HCT116 (cell line): ENCODE measurements around the gene SRSF3. TPM values are rescaled to one million over a fixed set of nuclear protein-coding genes. Genes with fewer than 3 reads are reported as not detected.

ENCODE experiments used
- ATAC-seq: fragments of 200-7000 bp; cut with Tn5 transposase; 2 replicates; pipeline ENCODE4 v1.9.1; 2020; ENCODE audit warnings: mild to moderate bottlenecking, moderate library complexity
- BruUV-seq: library from RNA; stranded (reverse); fragments of 400-500 nt; replicated peaks from 2 replicates; lab custom pipeline; 2021; lab: Mats Ljungman, UMichigan
- CTCF ChIA-PET: fragments of 300-600 bp; sonication (Branson Sonifier 250); formaldehyde crosslinking; loops from one replicate; lab custom pipeline; 2021; ENCODE audit warnings: antibody characterized with exemption; lab: Charles Lee
- POLR2A ChIA-PET: fragments of 300-600, 350-600 bp; sonication (Branson Sonifier 250); formaldehyde crosslinking; loops from one replicate; lab custom pipeline; 2021; ENCODE audit warnings: antibody characterized with exemption; lab: Charles Lee
- RAD21 ChIA-PET, 2 experiments: fragments of 300-600 bp; sonication (Branson Sonifier 250); formaldehyde crosslinking; loops; one replicate each; lab custom pipeline; 2023; ENCODE audit warnings: low total read pairs in 2 of 2; ENCODE audit not compliant: uncharacterized antibody in 2 of 2, unreplicated experiment in 2 of 2, low non-redundant PET in 1 of 2; lab: Charles Lee
- DNase-seq: peaks from one replicate; pipeline ENCODE4 v3.0.0-alpha.2; 2010; ENCODE audit warnings: low read depth, low spot score
- H2AFZ ChIP-seq: fragments of 200-600 bp; shearing (Covaris generic), sonication (generic); 2 replicates; pipeline ENCODE4 v1.6.1; 2017; ENCODE audit warnings: low read depth, mixed run types, mixed read lengths, antibody characterized with exemption, low read length; ENCODE audit not compliant: poor library complexity, severe bottlenecking
- H3K27ac ChIP-seq: 2 replicates; pipeline ENCODE4 v1.5.1; 2012; ENCODE audit warnings: low read depth, low read length
- H3K27me3 ChIP-seq: fragments of 200-600 bp; sonication (generic); 2 replicates; pipeline ENCODE4 v1.6.1; 2016; ENCODE audit warnings: mixed run types, low read length, mixed read lengths; ENCODE audit not compliant: insufficient read depth
- H3K36me3 ChIP-seq, 2 experiments: fragments of 200-500 bp in 1 of 2; fragments of 200-600 bp in 1 of 2; sonication (Bioruptor generic) in 1 of 2; sonication (generic) in 1 of 2; 2 replicates each; pipeline versions ENCODE4 v1.5.1 to v1.6.1; 2014 to 2016; ENCODE audit warnings: low read length in 2 of 2, inconsistent platforms in 1 of 2, mixed read lengths in 1 of 2, mixed run types in 1 of 2; ENCODE audit not compliant: insufficient read depth in 2 of 2, control insufficient read depth in 1 of 2
- H3K4me1 ChIP-seq, 2 experiments: fragments of 200-600 bp in 1 of 2; sonication (generic) in 1 of 2; 2 replicates each; pipeline versions ENCODE4 v1.5.1 to v1.6.1; 2012 to 2017; ENCODE audit warnings: low read length in 2 of 2, inconsistent platforms in 1 of 2, mild to moderate bottlenecking in 1 of 2, mixed read lengths in 1 of 2, mixed run types in 1 of 2, moderate library complexity in 1 of 2; ENCODE audit not compliant: insufficient read depth in 2 of 2, control insufficient read depth in 1 of 2
- H3K4me2 ChIP-seq: fragments of 200-600 bp; sonication (generic); 2 replicates; pipeline ENCODE4 v1.6.1; 2017; ENCODE audit warnings: mixed run types, low read length, mixed read lengths
- H3K4me3 ChIP-seq, 2 experiments: fragments of 200-600 bp in 1 of 2; sonication (generic) in 1 of 2; replicated peaks in 1 of 2; 2 replicates each; pipeline ENCODE4 v1.5.1; 2011 to 2016; ENCODE audit warnings: low read length in 2 of 2, control low read depth in 1 of 2, low read depth in 1 of 2, mild to moderate bottlenecking in 1 of 2, mixed read lengths in 1 of 2, mixed run types in 1 of 2
- H3K79me2 ChIP-seq: fragments of 200-600 bp; sonication (generic); 2 replicates; pipeline ENCODE4 v1.6.1; 2017; ENCODE audit warnings: mild to moderate bottlenecking, mixed run types, low read length, moderate library complexity, mixed read lengths; ENCODE audit not compliant: insufficient read depth
- H3K9ac ChIP-seq: fragments of 200-600 bp; sonication (generic); 2 replicates; pipeline ENCODE4 v1.6.1; 2016; ENCODE audit warnings: low read length, mixed read lengths
- H3K9me2 ChIP-seq: fragments of 200-600 bp; sonication (generic), shearing (Covaris generic); 2 replicates; pipeline ENCODE4 v1.6.1; 2017; ENCODE audit warnings: mixed run types, mild to moderate bottlenecking, moderate library complexity; ENCODE audit not compliant: insufficient read depth
- H3K9me3 ChIP-seq, 2 experiments: fragments of 200-500 bp in 1 of 2; fragments of 200-600 bp in 1 of 2; sonication (Bioruptor generic) in 1 of 2; sonication (generic) in 1 of 2; 2 replicates each; pipeline ENCODE4 v1.6.1; 2014 to 2017; ENCODE audit warnings: low read length in 2 of 2, mixed read lengths in 2 of 2, inconsistent platforms in 1 of 2, low read depth in 1 of 2, mild to moderate bottlenecking in 1 of 2, mixed run types in 1 of 2, moderate library complexity in 1 of 2; ENCODE audit not compliant: control insufficient read depth in 1 of 2, insufficient read depth in 1 of 2
- H4K20me1 ChIP-seq: fragments of 200-600 bp; sonication (generic), shearing (Covaris generic); 2 replicates; pipeline ENCODE4 v1.6.1; 2017; ENCODE audit warnings: mixed run types, mild to moderate bottlenecking, moderate library complexity; ENCODE audit not compliant: insufficient read depth
- ELF1 ChIP-seq: IDR thresholded peaks from 2 replicates; pipeline ENCODE4 v1.6.1; 2012; ENCODE audit warnings: low read depth, borderline replicate concordance
- EZH2phosphoT487 ChIP-seq: fragments of 200-600 bp; IDR thresholded peaks from 2 replicates; pipeline ENCODE4 v1.6.1; 2018; ENCODE audit warnings: antibody characterized with exemption, borderline replicate concordance
- POLR2A ChIP-seq: IDR thresholded peaks from 2 replicates; pipeline ENCODE4 v1.7.0; 2011; ENCODE audit warnings: borderline replicate concordance; ENCODE audit not compliant: insufficient read depth, insufficient read length; ENCODE audit errors: extremely low read depth
- SP1 ChIP-seq: IDR thresholded peaks from 2 replicates; pipeline ENCODE4 v1.6.1; 2012; ENCODE audit warnings: low read depth
- SRF ChIP-seq: IDR thresholded peaks from 2 replicates; pipeline ENCODE4 v1.6.1; 2012; ENCODE audit warnings: low read depth
- ZFX ChIP-seq: fragments of 450-650 bp; IDR thresholded peaks from 2 replicates; pipeline ENCODE4 v1.6.1; 2017
- intact Hi-C: fragments of 100-400 bp; cut with micrococcal nuclease; formaldehyde crosslinking; loops from 2 replicates; pipeline ENCODE4 v1.10.0; 2022
- total RNA-seq: library from RNA; stranded (reverse); gene quantifications from one replicate; pipeline ENCODE4 v1.2.1, GENCODE V29; 2021; ENCODE audit not compliant: unreplicated experiment
- TF ChIP-seq, protein P1 (sequence below): IDR thresholded peaks from 2 replicates; pipeline ENCODE4 v1.6.1; 2011; ENCODE audit warnings: mild to moderate bottlenecking, low read length, moderate library complexity; ENCODE audit not compliant: insufficient replicate concordance; ENCODE audit errors: extremely low read depth
- TF ChIP-seq, protein P2 (sequence below): IDR thresholded peaks from 2 replicates; pipeline ENCODE4 v1.6.1; 2012
- TF ChIP-seq, protein P3 (sequence below), 3 experiments: fragments of 200-600 bp in 1 of 3; sonication (generic) in 1 of 3; IDR thresholded peaks in 2 of 3; conservative IDR thresholded peaks in 1 of 3; 2 replicates each; pipeline ENCODE4 v1.5.1; 2012 to 2017; ENCODE audit warnings: low read depth in 2 of 3, low read length in 2 of 3, antibody characterized with exemption in 1 of 3, borderline replicate concordance in 1 of 3, control low read depth in 1 of 3, mild to moderate bottlenecking in 1 of 3, mixed read lengths in 1 of 3, mixed run types in 1 of 3, moderate library complexity in 1 of 3; ENCODE audit not compliant: insufficient read depth in 1 of 3

The SRSF3 gene
- total RNA-seq, 1 experiment from 2014 or later = 362 TPM

GRCh38 chr6:36633370-36633769, 39.2 kb downstream of the SRSF3 start:
- Histone ChIP-seq H3K4me1 (peaks cover 4 to 10% of the 10 kb centered on the region in 2 experiments; a peak in 2 of 4 replicates), H3K9me3 (no peaks in the 10 kb centered on the region), H3K4me2 (no peak overlapping the region), H2AFZ (no peak overlapping the region), H3K36me3 (no peaks in the 10 kb centered on the region), H3K79me2 (no peaks in the 10 kb centered on the region), H3K4me3 (no peak overlapping the region), H3K27me3 (no peaks in the 10 kb centered on the region), H3K27ac (no peak overlapping the region), H4K20me1 (no peaks in the 10 kb centered on the region), H3K9me2 (no peaks in the 10 kb centered on the region), H3K9ac (no peak overlapping the region)
- POLR2A ChIA-PET = interaction anchor here (2.4 kb wide), 1 partner anchor 45 kb away, joined by 6 read pairs; the partner anchor contains the start of gene CDKN1A
- TF ChIP-seq, protein P1, sequence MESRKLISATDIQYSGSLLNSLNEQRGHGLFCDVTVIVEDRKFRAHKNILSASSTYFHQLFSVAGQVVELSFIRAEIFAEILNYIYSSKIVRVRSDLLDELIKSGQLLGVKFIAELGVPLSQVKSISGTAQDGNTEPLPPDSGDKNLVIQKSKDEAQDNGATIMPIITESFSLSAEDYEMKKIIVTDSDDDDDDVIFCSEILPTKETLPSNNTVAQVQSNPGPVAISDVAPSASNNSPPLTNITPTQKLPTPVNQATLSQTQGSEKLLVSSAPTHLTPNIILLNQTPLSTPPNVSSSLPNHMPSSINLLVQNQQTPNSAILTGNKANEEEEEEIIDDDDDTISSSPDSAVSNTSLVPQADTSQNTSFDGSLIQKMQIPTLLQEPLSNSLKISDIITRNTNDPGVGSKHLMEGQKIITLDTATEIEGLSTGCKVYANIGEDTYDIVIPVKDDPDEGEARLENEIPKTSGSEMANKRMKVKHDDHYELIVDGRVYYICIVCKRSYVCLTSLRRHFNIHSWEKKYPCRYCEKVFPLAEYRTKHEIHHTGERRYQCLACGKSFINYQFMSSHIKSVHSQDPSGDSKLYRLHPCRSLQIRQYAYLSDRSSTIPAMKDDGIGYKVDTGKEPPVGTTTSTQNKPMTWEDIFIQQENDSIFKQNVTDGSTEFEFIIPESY = no peak
- TF ChIP-seq, protein P2, sequence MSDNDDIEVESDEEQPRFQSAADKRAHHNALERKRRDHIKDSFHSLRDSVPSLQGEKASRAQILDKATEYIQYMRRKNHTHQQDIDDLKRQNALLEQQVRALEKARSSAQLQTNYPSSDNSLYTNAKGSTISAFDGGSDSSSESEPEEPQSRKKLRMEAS = no peak
- TF ChIP-seq SRF (no peak), EZH2phosphoT487 (no peak), ELF1 (no peak), ZFX (no peak), SP1 (no peak), POLR2A (no peak)
- TF ChIP-seq, protein P3, sequence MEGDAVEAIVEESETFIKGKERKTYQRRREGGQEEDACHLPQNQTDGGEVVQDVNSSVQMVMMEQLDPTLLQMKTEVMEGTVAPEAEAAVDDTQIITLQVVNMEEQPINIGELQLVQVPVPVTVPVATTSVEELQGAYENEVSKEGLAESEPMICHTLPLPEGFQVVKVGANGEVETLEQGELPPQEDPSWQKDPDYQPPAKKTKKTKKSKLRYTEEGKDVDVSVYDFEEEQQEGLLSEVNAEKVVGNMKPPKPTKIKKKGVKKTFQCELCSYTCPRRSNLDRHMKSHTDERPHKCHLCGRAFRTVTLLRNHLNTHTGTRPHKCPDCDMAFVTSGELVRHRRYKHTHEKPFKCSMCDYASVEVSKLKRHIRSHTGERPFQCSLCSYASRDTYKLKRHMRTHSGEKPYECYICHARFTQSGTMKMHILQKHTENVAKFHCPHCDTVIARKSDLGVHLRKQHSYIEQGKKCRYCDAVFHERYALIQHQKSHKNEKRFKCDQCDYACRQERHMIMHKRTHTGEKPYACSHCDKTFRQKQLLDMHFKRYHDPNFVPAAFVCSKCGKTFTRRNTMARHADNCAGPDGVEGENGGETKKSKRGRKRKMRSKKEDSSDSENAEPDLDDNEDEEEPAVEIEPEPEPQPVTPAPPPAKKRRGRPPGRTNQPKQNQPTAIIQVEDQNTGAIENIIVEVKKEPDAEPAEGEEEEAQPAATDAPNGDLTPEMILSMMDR (IDR thresholded peaks at IDR 0.05 in 2 of 3, conservative IDR thresholded peaks at IDR 0.05 in 1 of 3; ENCODE audit: borderline replicate concordance in 1 of 3, insufficient read depth in 1 of 3, low read depth in 2 of 3, low read length in 2 of 3) = no peak
- RAD21 ChIA-PET = no interaction called here
- intact Hi-C loops = no loop called here
- ATAC-seq = no peak
- BruUV-seq = no TSS peak
- CTCF ChIA-PET = no interaction called here
- no peak for DNase-seq
